HEK293T (cell line): ENCODE measurements around the gene UBL3.

Experiments
- ARNT ChIP-seq: fragments of 450-650 bp; IDR thresholded peaks from 2 replicates; pipeline ENCODE4 v1.6.1; 2017; ENCODE audit warnings: mild to moderate bottlenecking
- BHLHE40 ChIP-seq: fragments of 450-650 bp; IDR thresholded peaks from 2 replicates; pipeline ENCODE4 v1.6.1; 2016; ENCODE audit warnings: mild to moderate bottlenecking, moderate library complexity, borderline replicate concordance
- FOXA1 ChIP-seq: fragments of 450-650 bp; IDR thresholded peaks from 2 replicates; pipeline ENCODE4 v1.6.1; 2016; ENCODE audit warnings: mild to moderate bottlenecking
- FOXK2 ChIP-seq: fragments of 450-650 bp; IDR thresholded peaks from 2 replicates; pipeline ENCODE4 v1.6.1; 2016; ENCODE audit warnings: mild to moderate bottlenecking
- L3MBTL2 ChIP-seq: fragments of 450-650 bp; conservative IDR thresholded peaks from 2 replicates; pipeline ENCODE4 v1.6.1; 2016; ENCODE audit warnings: mild to moderate bottlenecking
- LEF1 ChIP-seq: fragments of 450-650 bp; IDR thresholded peaks from 2 replicates; pipeline ENCODE4 v1.6.1; 2017; ENCODE audit warnings: mild to moderate bottlenecking, borderline replicate concordance
- SP1 ChIP-seq: fragments of 450-650 bp; IDR thresholded peaks from 2 replicates; pipeline ENCODE4 v1.6.1; 2017
- SUZ12 ChIP-seq: fragments of 450-650 bp; IDR thresholded peaks from 2 replicates; pipeline ENCODE4 v1.6.1; 2016; ENCODE audit warnings: mild to moderate bottlenecking
- TARDBP ChIP-seq: fragments of 450-650 bp; IDR thresholded peaks from 2 replicates; pipeline ENCODE4 v1.6.1; 2016
- ZNF384 ChIP-seq: fragments of 450-650 bp; IDR thresholded peaks from 2 replicates; pipeline ENCODE4 v1.6.1; 2016

- no peak for TF ChIP-seq TARDBP
- no peak for TF ChIP-seq FOXA1
- no peak for TF ChIP-seq ZNF384
- no peak for TF ChIP-seq SP1
- no peak for TF ChIP-seq FOXK2
- no peak for TF ChIP-seq SUZ12
- no peak for TF ChIP-seq ARNT
- no peak for TF ChIP-seq BHLHE40
- no peak for TF ChIP-seq LEF1
- no peak for TF ChIP-seq L3MBTL2
These were observed 47.8 kb downstream of the UBL3 start for GRCh38 chr13:29802621-29803020.
